Mesodermal cell (in vitro differentiated cells): ENCODE data around the gene LPCAT1.
"Not testable (repeated sequence)": the region's sequence is repeated elsewhere in the genome, so short reads cannot be mapped to it uniquely, and the experiment has no call there.

ENCODE experiments used
- H3K27ac ChIP-seq: 2 replicates; pipeline ENCODE4 v1.7.0; 2013; ENCODE audit warnings: mild to moderate bottlenecking, low read depth, low read length, moderate library complexity; ENCODE audit not compliant: severe bottlenecking
- H3K36me3 ChIP-seq: 2 replicates; pipeline ENCODE4 v1.7.1; 2013; ENCODE audit warnings: mild to moderate bottlenecking, low read length, moderate library complexity; ENCODE audit not compliant: control insufficient read depth, insufficient read depth
- H3K4me1 ChIP-seq: one replicate; pipeline ENCODE4 v1.7.1; 2013; ENCODE audit warnings: mild to moderate bottlenecking, low read length; ENCODE audit not compliant: insufficient read depth, control insufficient read depth, poor library complexity, severe bottlenecking
- H3K4me3 ChIP-seq: 2 replicates; pipeline ENCODE4 v1.7.0; 2013; ENCODE audit warnings: low read length, control low read depth, mild to moderate bottlenecking; ENCODE audit not compliant: insufficient read depth, poor library complexity, severe bottlenecking; ENCODE audit errors: extremely low read depth
- H3K9me3 ChIP-seq: 2 replicates; pipeline ENCODE4 v1.7.1; 2013; ENCODE audit warnings: mild to moderate bottlenecking, low read length, moderate library complexity; ENCODE audit not compliant: control insufficient read depth
- WGBS, 2 experiments: methylation state at CpG; one replicate each; pipeline ENCODE4 v1.1.5; 2013; ENCODE audit warnings: missing lambda C conversion rate in 2 of 2; ENCODE audit not compliant: insufficient coverage in 2 of 2; 5-methylcytosine and 5-hydroxymethylcytosine counted together

Gene LPCAT1

DNA sequence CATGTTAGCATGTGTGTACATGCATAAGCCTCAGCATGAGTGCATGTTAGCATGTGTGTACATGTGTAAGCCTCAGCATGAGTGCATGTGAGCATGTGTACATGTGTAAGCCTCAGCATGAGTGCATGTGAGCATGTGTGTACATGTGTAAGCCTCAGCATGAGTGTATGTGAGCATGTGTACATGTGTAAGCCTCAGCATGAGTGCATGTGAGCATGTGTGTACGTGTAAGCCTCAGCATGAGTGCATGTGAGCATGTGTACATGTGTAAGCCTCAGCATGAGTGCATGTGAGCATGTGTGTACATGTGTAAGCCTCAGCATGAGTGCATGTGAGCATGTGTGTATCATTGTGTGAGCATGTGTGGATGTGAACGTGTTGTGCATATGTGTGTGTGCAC, 64.3 kb downstream of the LPCAT1 start:
- peaks cover 53% of the 10 kb centered on the region for H3K36me3 ChIP-seq
- 100% methylated on average over 1 to 2 of the region's 2 CpGs for WGBS, 2 experiments
- peaks cover 34% of the 10 kb centered on the region for H3K9me3 ChIP-seq
- H3K27ac ChIP-seq, H3K4me3 ChIP-seq, H3K4me1 ChIP-seq: not testable (repeated sequence)

GRCh38 chr5:1456110-1456881, 67.5 kb downstream of the LPCAT1 start:
- peaks cover 21% of the 10 kb centered on the region for H3K36me3 ChIP-seq
- H3K4me3 ChIP-seq, H3K4me1 ChIP-seq, H3K27ac ChIP-seq: not testable (repeated sequence)
- WGBS, 2 experiments, result 60 to 100% methylated on average over 1 of the region's 20 CpGs
- H3K9me3 ChIP-seq, result peaks cover 47% of the 10 kb centered on the region

DNA sequence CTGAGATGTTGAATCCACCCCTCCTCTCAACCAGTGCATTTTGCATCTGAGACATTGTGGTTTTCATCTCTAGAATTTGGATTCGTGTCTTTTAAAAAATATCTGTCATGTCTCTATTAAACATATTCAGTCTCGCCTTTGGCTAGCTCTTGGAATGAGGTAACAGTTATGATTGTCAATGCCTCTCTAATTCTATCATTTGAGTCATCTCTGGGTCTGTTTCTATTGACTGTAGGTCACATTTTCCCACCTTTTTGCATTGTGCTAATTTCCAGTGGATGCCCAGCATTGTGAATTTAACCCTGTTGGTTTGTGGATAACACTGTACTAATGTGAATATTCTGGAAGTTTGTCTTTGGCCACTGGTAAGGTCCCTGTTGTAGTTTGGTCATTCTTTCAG, 70.1 kb downstream of the LPCAT1 start:
- no peaks in the 10 kb centered on the region for H3K4me1 ChIP-seq
- H3K4me3 ChIP-seq, result no peak overlapping the region
- peaks cover 47% of the 10 kb centered on the region for H3K9me3 ChIP-seq
- H3K36me3 ChIP-seq, result no peaks in the 10 kb centered on the region
- no CpG with 5 or more reads among the region's 2 CpGs for WGBS, 2 experiments
- no peak overlapping the region for H3K27ac ChIP-seq

GRCh38 chr5:1449081-1449630, 74.6 kb downstream of the LPCAT1 start:
- 84 to 93% methylated on average over 11 of the region's 12 CpGs for WGBS, 2 experiments
- Histone ChIP-seq H3K9me3 (peaks cover 11% of the 10 kb centered on the region), H3K4me3 (no peak overlapping the region), H3K36me3 (no peaks in the 10 kb centered on the region), H3K27ac (no peak overlapping the region), H3K4me1 (no peaks in the 10 kb centered on the region)

DNA sequence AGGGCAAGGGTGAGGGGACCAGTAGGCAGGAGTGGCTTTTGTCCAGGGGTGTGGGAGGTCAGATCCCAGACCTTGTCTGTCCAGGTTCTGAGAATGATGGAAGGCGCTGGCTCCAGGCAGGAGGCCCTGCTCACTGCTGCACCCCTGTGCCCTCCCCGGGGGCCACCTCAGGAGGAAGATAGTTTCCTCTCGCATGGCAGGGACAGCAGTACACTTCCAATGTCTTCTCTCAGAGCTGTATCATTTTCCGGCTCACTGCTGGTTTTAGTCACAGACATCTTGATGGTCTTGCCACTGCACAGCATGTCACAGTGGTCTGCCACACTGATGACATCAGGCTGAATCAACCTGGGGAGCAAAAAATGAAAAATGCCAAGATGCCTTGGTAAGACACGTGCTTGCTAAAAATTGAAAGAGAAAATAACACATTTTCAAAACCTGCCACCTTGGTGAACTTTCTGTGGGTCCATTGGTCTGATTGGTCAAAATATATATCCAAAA, 75.2 kb downstream of the LPCAT1 start:
- no peaks in the 10 kb centered on the region for H3K36me3 ChIP-seq
- no peak overlapping the region for H3K27ac ChIP-seq
- no peaks in the 10 kb centered on the region for H3K4me1 ChIP-seq
- H3K4me3 ChIP-seq, result no peak overlapping the region
- H3K9me3 ChIP-seq, result peaks cover 5% of the 10 kb centered on the region
- WGBS, 2 experiments, result 85% methylated on average over 5 of the region's 5 CpGs

DNA sequence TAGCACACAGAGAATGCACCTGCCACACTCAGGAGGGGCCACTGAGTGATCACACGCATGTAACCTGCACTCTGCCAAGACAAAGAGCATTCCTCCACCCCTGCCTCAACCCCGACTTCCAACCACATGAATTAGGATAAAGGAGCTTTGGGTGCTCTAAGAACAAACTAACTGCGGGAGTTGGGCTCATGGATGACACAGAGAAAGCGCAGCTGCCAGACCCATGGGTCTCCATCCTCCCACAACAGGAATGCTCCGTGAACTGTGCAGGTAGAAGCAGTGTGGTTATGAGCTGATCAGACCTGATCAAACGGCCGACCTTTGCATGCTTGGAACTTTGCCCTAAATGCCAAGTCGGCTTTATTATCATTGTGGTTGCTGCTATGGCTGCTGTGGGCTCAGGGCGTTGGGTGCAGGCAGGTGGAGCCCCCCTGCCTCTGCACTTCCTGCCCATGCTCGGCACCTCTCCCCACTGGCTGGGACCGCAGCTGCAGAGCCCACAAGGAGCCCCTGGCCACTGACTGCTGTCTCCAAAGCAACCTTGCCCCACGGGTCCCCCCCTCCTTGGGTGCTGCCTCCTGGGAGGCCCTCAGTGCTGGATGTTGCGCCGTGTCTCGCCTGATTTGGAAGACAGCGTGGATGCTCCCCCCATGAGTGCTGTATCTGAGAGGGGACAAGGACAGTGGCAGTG, 75.9 kb downstream of the LPCAT1 start:
- WGBS, 2 experiments, result 77 to 78% methylated on average over 11 to 14 of the region's 16 CpGs
- Histone ChIP-seq H3K4me3 (no peak overlapping the region), H3K9me3 (no peaks in the 10 kb centered on the region), H3K4me1 (no peaks in the 10 kb centered on the region), H3K27ac (no peak overlapping the region), H3K36me3 (no peaks in the 10 kb centered on the region)

GRCh38 chr5:1446602-1447343, 77.0 kb downstream of the LPCAT1 start:
- no peaks in the 10 kb centered on the region for H3K36me3 ChIP-seq
- H3K4me3 ChIP-seq, result no peak overlapping the region
- no peaks in the 10 kb centered on the region for H3K4me1 ChIP-seq
- no peaks in the 10 kb centered on the region for H3K9me3 ChIP-seq
- WGBS, 2 experiments, result 39 to 42% methylated on average over 9 to 11 of the region's 16 CpGs
- no peak overlapping the region for H3K27ac ChIP-seq

GRCh38 chr5:1445689-1446601, 77.8 kb downstream of the LPCAT1 start:
- Histone ChIP-seq H3K27ac (no peak overlapping the region), H3K36me3 (no peaks in the 10 kb centered on the region), H3K4me1 (no peaks in the 10 kb centered on the region), H3K4me3 (no peak overlapping the region), H3K9me3 (no peaks in the 10 kb centered on the region)
- WGBS, 2 experiments, result 1% methylated on average over 65 to 74 of the region's 92 CpGs

DNA sequence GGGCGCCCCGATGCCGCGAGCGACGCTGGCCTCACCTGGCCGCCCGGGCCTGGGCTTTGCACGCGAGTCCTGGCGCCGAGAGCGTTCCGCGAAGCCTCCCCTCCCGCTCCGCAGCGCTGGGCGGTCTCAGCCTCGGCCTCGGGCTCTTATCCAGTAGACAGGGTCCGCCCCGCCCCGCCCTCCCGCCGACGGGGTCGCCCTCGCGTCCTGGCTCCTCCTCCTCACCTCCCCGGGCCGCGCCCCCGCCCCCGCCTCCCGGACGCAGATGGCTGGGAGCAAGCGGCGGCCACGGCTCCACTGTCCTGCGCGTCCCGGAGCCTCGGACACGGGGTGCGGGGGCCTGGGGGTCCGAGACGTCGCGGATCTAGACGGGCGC, 78.5 kb downstream of the LPCAT1 start, which contains the start of gene SLC6A3:
Gene SLC6A3, minus strand, starts transcription at position 128 of the 376 bp plus-strand sequence. CDS start 2,243 bp downstream, outside the sequence.
- Histone ChIP-seq H3K4me3 (peak within 1 kb of the TSS; percentile 14), H3K4me1 (no peaks in the 10 kb centered on the region), H3K36me3 (no peaks in the 10 kb centered on the region), H3K27ac (no peak within 1 kb of the TSS), H3K9me3 (no peaks in the 10 kb centered on the region)
- 0 to 1% methylated on average over 15 to 35 of the region's 52 CpGs for whole genome bisulfite sequencing, 2 experiments
